K562 (cell line): Measurements from ENCODE around the gene SLC35B4. TPM values are rescaled to one million over a fixed set of nuclear protein-coding genes. Genes with fewer than 3 reads are reported as not detected.

Experiments used
- BCL6 ChIP-seq: fragments of 250-450 bp; sonication (Bioruptor Pico); IDR thresholded peaks from 2 replicates; pipeline ENCODE4 v1.4.0; 2020
- BHLHE40 ChIP-seq: IDR thresholded peaks from 2 replicates; pipeline ENCODE4 v1.6.1; 2011; ENCODE audit warnings: low read length, improper control_type of control experiment
- DIDO1 ChIP-seq: fragments of 450-650 bp; IDR thresholded peaks from 2 replicates; pipeline ENCODE4 v1.6.1; 2016; ENCODE audit warnings: low read depth, missing biosample characterization, missing genetic modification characterization
- ESRRB ChIP-seq: fragments of 250-450 bp; sonication (Bioruptor Pico); IDR thresholded peaks from 2 replicates; pipeline ENCODE4 v1.5.0; 2020; ENCODE audit warnings: mild to moderate bottlenecking, moderate library complexity, borderline replicate concordance
- HNRNPLL ChIP-seq: fragments of 200-400 bp; formaldehyde crosslinking; IDR thresholded peaks from 2 replicates; pipeline ENCODE4 v1.6.1; 2017; ENCODE audit warnings: low read length, low read depth, mild to moderate bottlenecking; ENCODE audit not compliant: poor library complexity, severe bottlenecking
- ILF3 ChIP-seq: fragments of 450-650 bp; IDR thresholded peaks from 2 replicates; pipeline ENCODE4 v1.6.1; 2018; ENCODE audit warnings: antibody characterized with exemption, mild to moderate bottlenecking, moderate library complexity, borderline replicate concordance
- NCOA4 ChIP-seq: fragments of 450-650 bp; IDR thresholded peaks from 2 replicates; pipeline ENCODE4 v1.6.1; 2018; ENCODE audit warnings: mild to moderate bottlenecking; ENCODE audit not compliant: partially characterized antibody
- POLR2A ChIP-seq: fragments of 450-650 bp; conservative IDR thresholded peaks from 2 replicates; pipeline ENCODE4 v1.6.1; 2016
- POLR2AphosphoS2 ChIP-seq: IDR thresholded peaks from 2 replicates; pipeline ENCODE4 v1.6.1; 2012; ENCODE audit warnings: low read length, improper control_type of control experiment
- RUNX1 ChIP-seq: sonication (generic); IDR thresholded peaks from 2 replicates; pipeline ENCODE4 v1.6.1; 2016; ENCODE audit warnings: antibody characterized with exemption, low read depth
- SAP30 ChIP-seq: fragments of 200-600 bp; sonication (generic); IDR thresholded peaks from 2 replicates; pipeline ENCODE4 v1.6.1; 2012; ENCODE audit warnings: borderline replicate concordance, low read depth, mild to moderate bottlenecking, moderate library complexity, low read length, control low read depth, inconsistent platforms; ENCODE audit not compliant: insufficient read depth, poor library complexity, severe bottlenecking
- ZKSCAN8 ChIP-seq: fragments of 200-800 bp; sonication (Bioruptor generic); IDR thresholded peaks from 2 replicates; pipeline ENCODE4 v1.6.1; 2016; ENCODE audit warnings: missing genetic modification characterization, missing compliant biosample characterization
- ZNF668 ChIP-seq: fragments of 250-450 bp; sonication (Bioruptor Pico); IDR thresholded peaks from 2 replicates; pipeline ENCODE4 v1.8.0; 2022; ENCODE audit warnings: mild to moderate bottlenecking, inconsistent platforms
- polyA plus RNA-seq, 8 experiments: library from polyadenylated mRNA; depleted of rRNA in 4 of 8; stranded (reverse) in 5 of 8; unstranded in 3 of 8; fragments of >200 nt; fragmentation: Nextera tagmentation in 2 of 8; fragmentation: Illumina TruSeq in 1 of 8; extraction: Ambion mirVana in 2 of 8; extraction: Trizol in 1 of 8; gene quantifications; 2 replicates each; pipeline versions ENCODE4 v1.2.1 to v1.2.3, GENCODE V29; 2011 to 2014; ENCODE audit warnings: inconsistent platforms in 1 of 8, missing spikeins in 1 of 8
- total RNA-seq, 7 experiments: library from RNA; depleted of rRNA in 6 of 7; stranded (reverse); fragments of >200 nt in 6 of 7; fragmentation: Illumina TruSeq in 2 of 7; extraction: Trizol in 2 of 7; gene quantifications; 2 replicates each; pipeline versions ENCODE4 v1.2.1 to v1.2.3, GENCODE V29; 2011 to 2021; ENCODE audit warnings: low replicate concordance in 1 of 7
- TF ChIP-seq, protein P1 (sequence below): fragments of 450-650 bp; IDR thresholded peaks from 2 replicates; pipeline ENCODE4 v1.6.1; 2016; ENCODE audit warnings: mild to moderate bottlenecking
- TF ChIP-seq, protein P2 (sequence below): fragments of 450-650 bp; IDR thresholded peaks from 2 replicates; pipeline ENCODE4 v1.6.1; 2018; ENCODE audit warnings: mild to moderate bottlenecking, low read depth; ENCODE audit not compliant: partially characterized antibody
- TF ChIP-seq, protein P3 (sequence below), 2 experiments: fragments of 450-650 bp in 1 of 2; sonication (generic) in 1 of 2; formaldehyde crosslinking in 1 of 2; IDR thresholded peaks in 1 of 2; conservative IDR thresholded peaks in 1 of 2; 2 replicates each; pipeline versions ENCODE4 v1.6.1 to v1.8.1; 2016 to 2023; ENCODE audit warnings: mild to moderate bottlenecking in 2 of 2, moderate library complexity in 2 of 2, inconsistent platforms in 1 of 2, missing genetic modification reagents in 1 of 2
- TF ChIP-seq, protein P4 (sequence below): fragments of 450-650 bp; IDR thresholded peaks from 2 replicates; pipeline ENCODE4 v1.6.1; 2017; ENCODE audit warnings: antibody characterized with exemption, mild to moderate bottlenecking

Gene SLC35B4
- total and polyA plus RNA-seq, 9 of the 15 experiments (the other 6 are each of a cell fraction or from before 2014, with no cell fraction given), result 6.1 to 34.9 (median 17.6) TPM

DNA sequence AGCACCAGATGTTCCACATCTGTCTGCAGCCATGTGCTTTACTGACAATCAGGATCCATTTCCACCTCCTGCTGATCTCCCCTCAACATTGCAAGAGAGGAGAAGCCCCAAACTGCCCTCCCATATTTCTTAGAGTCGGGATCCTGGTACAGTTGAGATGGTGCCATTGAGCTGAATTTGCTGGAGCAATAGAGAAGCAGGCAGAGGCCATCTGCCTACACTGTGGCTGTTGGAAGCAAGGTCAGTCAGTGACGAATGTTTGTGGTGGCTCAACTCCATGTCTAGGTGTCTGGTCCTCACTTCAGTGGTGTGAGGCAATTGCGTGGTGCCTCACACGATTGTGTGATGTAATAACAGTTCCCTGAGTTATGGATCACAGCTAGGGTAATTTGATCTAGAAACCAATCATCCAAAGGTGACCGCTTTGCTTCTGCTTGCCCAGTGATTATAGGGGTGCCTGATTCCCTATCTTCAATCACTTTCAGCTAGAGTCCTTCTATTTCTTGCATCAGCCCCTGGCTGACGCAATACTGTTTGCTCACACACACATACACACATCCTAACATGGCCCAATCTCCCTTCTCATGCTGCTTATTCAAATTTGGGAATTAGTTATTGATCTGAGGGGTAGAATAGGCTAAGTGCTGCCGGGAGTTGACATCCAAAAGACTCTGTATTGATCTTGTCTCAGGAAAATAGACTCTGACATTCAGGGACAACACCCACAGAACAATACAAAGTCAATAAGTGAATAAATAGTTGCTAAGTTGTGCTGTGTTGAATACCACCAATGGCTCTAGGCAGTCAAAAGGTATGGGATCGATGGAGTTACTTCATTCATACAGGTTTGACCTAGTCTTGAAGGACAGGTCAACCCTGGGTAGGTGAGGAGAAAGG lies 46.1 kb upstream of the SLC35B4 start (continued):
- no peak for TF ChIP-seq NCOA4
- no peak for TF ChIP-seq POLR2AphosphoS2
- TF ChIP-seq ILF3, result no peak
- peak; percentile 52; the same call in 1 of the 2 replicates for TF ChIP-seq ZNF668 (CRISPR knock-in tag)
- no peak; the same call in 1 of the 2 replicates for TF ChIP-seq ZKSCAN8 (CRISPR knock-in tag)
- no peak for TF ChIP-seq SAP30
- no peak for TF ChIP-seq HNRNPLL
- no peak for TF ChIP-seq POLR2A
- TF ChIP-seq BCL6, result no peak; the same call in 1 of the 2 replicates
- TF ChIP-seq DIDO1, result peak; percentile 42; the same call in 1 of the 2 replicates
- TF ChIP-seq, protein P1, sequence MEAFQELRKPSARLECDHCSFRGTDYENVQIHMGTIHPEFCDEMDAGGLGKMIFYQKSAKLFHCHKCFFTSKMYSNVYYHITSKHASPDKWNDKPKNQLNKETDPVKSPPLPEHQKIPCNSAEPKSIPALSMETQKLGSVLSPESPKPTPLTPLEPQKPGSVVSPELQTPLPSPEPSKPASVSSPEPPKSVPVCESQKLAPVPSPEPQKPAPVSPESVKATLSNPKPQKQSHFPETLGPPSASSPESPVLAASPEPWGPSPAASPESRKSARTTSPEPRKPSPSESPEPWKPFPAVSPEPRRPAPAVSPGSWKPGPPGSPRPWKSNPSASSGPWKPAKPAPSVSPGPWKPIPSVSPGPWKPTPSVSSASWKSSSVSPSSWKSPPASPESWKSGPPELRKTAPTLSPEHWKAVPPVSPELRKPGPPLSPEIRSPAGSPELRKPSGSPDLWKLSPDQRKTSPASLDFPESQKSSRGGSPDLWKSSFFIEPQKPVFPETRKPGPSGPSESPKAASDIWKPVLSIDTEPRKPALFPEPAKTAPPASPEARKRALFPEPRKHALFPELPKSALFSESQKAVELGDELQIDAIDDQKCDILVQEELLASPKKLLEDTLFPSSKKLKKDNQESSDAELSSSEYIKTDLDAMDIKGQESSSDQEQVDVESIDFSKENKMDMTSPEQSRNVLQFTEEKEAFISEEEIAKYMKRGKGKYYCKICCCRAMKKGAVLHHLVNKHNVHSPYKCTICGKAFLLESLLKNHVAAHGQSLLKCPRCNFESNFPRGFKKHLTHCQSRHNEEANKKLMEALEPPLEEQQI, result no peak
- TF ChIP-seq, protein P2, sequence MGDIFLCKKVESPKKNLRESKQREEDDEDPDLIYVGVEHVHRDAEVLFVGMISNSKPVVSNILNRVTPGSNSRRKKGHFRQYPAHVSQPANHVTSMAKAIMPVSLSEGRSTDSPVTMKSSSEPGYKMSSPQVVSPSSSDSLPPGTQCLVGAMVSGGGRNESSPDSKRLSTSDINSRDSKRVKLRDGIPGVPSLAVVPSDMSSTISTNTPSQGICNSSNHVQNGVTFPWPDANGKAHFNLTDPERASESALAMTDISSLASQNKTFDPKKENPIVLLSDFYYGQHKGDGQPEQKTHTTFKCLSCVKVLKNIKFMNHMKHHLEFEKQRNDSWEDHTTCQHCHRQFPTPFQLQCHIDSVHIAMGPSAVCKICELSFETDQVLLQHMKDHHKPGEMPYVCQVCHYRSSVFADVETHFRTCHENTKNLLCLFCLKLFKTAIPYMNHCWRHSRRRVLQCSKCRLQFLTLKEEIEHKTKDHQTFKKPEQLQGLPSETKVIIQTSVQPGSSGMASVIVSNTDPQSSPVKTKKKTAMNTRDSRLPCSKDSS, result no peak
- TF ChIP-seq RUNX1, result no peak
- TF ChIP-seq, protein P3, sequence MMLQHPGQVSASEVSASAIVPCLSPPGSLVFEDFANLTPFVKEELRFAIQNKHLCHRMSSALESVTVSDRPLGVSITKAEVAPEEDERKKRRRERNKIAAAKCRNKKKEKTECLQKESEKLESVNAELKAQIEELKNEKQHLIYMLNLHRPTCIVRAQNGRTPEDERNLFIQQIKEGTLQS (IDR thresholded peaks at IDR 0.05), result peak; percentile 97
- TF ChIP-seq, protein P3 (CRISPR knock-in tag; conservative IDR thresholded peaks at IDR 0.05), result 0 out of 2 replicates have a peak, but pooled peaks have one; percentile 48
- no peak for TF ChIP-seq BHLHE40
- TF ChIP-seq ESRRB, result no peak
- TF ChIP-seq, protein P4, sequence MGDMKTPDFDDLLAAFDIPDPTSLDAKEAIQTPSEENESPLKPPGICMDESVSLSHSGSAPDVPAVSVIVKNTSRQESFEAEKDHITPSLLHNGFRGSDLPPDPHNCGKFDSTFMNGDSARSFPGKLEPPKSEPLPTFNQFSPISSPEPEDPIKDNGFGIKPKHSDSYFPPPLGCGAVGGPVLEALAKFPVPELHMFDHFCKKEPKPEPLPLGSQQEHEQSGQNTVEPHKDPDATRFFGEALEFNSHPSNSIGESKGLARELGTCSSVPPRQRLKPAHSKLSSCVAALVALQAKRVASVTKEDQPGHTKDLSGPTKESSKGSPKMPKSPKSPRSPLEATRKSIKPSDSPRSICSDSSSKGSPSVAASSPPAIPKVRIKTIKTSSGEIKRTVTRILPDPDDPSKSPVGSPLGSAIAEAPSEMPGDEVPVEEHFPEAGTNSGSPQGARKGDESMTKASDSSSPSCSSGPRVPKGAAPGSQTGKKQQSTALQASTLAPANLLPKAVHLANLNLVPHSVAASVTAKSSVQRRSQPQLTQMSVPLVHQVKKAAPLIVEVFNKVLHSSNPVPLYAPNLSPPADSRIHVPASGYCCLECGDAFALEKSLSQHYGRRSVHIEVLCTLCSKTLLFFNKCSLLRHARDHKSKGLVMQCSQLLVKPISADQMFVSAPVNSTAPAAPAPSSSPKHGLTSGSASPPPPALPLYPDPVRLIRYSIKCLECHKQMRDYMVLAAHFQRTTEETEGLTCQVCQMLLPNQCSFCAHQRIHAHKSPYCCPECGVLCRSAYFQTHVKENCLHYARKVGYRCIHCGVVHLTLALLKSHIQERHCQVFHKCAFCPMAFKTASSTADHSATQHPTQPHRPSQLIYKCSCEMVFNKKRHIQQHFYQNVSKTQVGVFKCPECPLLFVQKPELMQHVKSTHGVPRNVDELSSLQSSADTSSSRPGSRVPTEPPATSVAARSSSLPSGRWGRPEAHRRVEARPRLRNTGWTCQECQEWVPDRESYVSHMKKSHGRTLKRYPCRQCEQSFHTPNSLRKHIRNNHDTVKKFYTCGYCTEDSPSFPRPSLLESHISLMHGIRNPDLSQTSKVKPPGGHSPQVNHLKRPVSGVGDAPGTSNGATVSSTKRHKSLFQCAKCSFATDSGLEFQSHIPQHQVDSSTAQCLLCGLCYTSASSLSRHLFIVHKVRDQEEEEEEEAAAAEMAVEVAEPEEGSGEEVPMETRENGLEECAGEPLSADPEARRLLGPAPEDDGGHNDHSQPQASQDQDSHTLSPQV, result peak; percentile 52; the same call in 1 of the 2 replicates
